ENCODE data around the gene RENBP.

The RENBP gene

DNA sequence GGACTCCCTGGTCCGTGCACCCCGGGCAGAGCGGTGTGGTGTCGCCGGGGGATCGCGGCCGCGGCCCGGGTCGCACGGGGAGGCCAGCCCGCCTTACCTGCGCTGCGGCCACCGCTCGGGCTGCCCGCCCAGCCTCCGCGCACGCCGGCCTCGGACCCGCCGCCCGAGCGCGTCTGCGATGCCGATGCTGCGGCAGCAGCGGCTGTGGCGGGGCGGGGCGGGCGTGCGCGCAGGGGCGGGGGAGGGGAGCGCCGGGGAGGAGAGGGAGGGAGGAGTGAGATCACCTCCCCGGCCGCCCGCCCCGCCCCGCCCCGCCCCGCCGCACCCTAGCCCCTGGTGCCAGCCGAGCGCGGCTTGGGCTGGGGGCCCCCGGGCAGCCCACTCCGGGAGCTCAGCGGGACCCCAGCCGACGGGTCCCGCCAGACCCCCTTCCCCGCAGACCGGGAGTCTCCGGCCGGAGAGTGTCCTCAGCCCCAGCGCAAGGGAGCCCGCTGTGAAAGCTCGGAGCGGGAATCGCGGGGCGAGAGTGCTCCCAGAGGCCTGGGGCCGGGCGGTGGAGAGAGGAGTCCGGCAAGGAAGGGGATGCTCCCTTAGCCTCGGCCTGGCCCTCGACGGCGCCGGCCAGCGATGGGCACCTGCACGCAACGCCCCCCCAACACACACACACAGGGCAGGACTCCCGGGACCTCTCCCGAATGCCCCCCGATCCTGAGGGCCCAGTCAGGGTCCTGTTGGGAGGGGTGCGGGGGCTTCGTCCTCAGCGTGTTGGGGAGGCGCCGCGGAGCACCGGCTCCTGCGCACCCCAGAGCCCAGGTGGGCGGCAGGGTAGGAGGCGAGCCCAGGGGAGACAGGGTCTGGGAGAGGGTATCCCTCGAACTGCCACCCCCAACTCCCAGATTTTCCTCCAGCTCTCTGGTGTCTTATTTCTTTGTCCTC lies 58.2 kb downstream of the RENBP start, which contains the start of gene L1CAM:
L1CAM (minus strand) TSS at position 206 of the 936 bp plus-strand sequence. CDS start 10,337 bp downstream, outside the sequence.
- DNase-seq, result no peak
